ENCODE data around the gene SCGB1C2.

The SCGB1C2 gene

DNA sequence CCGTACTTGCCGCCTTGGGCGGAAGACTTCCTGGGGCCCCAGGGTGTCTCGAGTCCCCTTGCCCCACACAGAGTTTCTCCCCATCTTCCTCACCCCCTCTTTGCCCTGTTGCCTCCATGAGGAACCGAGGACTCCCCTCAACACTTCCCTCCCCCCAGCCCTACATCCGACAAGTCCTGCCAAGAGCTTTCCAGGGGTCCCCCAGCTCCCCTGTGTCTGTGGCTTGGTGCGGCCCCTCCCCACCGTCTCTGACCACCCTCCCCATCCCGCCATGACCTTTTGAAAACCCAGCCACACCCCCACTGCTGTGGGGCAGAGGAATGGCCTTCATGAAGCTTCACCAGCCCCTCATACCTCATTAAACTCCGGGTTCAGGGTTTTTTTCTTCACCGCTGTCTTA, 11.4 kb downstream of the SCGB1C2 start:
- TF ChIP-seq, protein P1, sequence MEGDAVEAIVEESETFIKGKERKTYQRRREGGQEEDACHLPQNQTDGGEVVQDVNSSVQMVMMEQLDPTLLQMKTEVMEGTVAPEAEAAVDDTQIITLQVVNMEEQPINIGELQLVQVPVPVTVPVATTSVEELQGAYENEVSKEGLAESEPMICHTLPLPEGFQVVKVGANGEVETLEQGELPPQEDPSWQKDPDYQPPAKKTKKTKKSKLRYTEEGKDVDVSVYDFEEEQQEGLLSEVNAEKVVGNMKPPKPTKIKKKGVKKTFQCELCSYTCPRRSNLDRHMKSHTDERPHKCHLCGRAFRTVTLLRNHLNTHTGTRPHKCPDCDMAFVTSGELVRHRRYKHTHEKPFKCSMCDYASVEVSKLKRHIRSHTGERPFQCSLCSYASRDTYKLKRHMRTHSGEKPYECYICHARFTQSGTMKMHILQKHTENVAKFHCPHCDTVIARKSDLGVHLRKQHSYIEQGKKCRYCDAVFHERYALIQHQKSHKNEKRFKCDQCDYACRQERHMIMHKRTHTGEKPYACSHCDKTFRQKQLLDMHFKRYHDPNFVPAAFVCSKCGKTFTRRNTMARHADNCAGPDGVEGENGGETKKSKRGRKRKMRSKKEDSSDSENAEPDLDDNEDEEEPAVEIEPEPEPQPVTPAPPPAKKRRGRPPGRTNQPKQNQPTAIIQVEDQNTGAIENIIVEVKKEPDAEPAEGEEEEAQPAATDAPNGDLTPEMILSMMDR (IDR thresholded peaks at IDR 0.05; ENCODE audit: extremely low read depth, missing control alignments) = no peak
- DNase-seq (ENCODE audit: low spot score) = no peak

DNA sequence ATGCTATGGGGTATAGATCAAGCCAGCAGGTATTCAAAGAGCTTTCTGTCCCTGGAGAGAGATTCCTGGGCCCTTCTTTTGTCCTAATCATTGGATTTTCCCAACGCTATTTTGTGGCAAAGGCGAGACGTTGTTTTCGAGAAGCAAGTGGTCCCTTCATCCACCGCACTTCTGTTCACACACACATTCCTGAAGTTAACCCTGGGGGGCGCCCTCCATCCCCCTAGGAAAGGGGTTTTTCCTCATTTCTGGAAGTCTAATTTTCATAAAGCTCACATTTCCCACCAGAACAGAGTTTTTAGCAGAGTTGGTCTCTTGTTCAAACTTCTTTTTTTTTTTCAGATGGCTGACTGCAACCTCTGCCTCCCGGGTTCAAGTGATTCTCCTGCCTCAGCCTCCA, 11.9 kb downstream of the SCGB1C2 start:
- TF ChIP-seq, protein P1 (IDR thresholded peaks at IDR 0.05; ENCODE audit: extremely low read depth, missing control alignments) = no peak
- DNase-seq (ENCODE audit: low spot score) = no peak

DNA sequence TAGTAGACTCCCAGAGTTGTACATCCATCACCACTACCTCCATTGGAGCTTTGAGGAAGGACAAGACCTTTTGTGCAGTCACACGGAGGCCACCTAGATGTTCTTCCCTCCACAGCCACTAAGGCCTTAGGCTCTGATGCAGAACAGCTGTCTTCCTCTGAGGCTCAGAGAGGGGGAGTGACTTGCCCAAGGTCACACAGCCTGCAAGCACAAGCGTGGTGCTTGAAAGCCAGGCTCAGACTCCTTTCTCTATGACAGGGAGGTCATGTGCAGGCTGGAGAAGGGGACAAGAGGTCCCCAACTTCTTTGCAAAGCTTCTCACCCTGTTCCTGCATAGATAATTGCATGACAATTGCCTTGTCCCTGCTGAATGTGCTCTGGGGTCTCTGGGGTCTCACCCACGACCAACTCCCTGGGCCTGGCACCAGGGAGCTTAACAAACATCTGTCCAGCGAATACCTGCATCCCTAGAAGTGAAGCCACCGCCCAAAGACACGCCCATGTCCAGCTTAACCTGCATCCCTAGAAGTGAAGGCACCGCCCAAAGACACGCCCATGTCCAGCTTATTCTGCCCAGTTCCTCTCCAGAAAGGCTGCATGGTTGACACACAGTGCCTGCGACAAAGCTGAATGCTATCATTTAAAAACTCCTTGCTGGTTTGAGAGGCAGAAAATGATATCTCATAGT, 12.7 kb downstream of the SCGB1C2 start:
- DNase-seq (ENCODE audit: low spot score) = no peak
- TF ChIP-seq, protein P1 (IDR thresholded peaks at IDR 0.05; ENCODE audit: extremely low read depth, missing control alignments) = no peak

DNA sequence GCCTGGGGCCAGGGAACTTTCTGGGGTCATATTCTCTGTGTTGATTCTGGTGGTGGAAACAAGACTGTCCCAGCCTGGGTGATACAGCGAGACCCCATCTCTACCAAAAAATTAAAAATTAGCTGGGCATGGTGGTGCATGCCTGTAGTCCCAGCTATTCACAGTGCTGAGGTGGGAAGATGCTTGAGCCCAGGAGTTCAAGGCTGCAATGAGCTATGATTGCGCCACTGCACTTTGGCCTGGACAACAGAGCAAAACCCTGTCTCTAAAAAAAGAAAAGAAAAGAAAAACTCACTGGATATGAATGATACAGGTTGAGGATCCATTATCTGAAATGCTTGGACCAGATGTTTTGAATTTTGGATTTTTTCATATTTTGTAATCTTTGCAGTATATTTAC, 13.6 kb downstream of the SCGB1C2 start:
- no peak for DNase-seq (ENCODE audit: low spot score)
- TF ChIP-seq, protein P1 (IDR thresholded peaks at IDR 0.05; ENCODE audit: extremely low read depth, missing control alignments) = no peak

DNA sequence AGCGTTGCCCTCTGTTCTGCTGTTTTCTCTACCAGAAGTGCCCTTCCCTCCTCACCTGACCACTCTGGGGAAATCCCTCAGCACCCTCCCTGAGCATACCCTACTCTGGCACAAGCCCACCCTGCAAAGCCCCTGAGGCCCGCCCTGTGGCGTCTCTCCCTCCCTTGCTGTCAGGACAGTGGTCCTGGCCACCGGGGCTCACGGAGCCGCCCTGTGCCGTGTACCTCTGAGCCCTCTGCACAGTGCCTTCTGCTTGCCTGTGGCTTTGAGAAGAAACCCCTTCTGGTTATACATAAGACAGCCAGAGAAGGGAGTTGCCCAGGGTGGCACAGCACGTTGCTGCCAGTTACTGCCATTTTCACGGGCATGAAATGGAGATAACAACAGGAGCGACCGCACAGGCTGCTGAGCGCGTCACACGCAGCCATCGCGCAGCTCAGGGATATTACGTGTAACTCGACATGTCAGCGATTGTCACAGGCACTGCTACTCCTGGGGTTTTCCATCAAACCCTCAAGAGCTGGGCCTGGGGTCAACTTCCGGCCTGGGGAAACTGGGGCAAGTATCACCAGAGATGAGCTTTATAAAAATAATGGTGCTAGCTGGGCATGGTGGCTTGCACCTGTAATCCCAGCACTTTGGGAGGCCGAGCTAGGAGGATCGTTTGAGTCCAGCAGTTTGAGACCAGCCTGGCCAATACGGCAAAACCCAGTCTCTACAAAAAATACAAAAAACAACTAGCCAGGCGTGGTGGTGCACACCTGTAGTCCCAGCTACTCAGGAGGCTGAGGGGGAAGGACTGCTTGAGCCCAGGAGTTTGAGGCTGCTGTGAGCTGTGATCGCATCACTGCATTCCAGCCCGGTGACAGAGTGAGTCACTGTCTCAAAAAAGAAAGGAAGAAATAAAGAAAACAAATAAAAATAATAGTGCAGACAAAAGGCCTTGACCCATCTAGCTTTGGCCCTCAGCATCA, 14.8 kb downstream of the SCGB1C2 start:
- TF ChIP-seq, protein P1 (IDR thresholded peaks at IDR 0.05; ENCODE audit: extremely low read depth, missing control alignments) = no peak
- DNase-seq (ENCODE audit: low spot score) = no peak

DNA sequence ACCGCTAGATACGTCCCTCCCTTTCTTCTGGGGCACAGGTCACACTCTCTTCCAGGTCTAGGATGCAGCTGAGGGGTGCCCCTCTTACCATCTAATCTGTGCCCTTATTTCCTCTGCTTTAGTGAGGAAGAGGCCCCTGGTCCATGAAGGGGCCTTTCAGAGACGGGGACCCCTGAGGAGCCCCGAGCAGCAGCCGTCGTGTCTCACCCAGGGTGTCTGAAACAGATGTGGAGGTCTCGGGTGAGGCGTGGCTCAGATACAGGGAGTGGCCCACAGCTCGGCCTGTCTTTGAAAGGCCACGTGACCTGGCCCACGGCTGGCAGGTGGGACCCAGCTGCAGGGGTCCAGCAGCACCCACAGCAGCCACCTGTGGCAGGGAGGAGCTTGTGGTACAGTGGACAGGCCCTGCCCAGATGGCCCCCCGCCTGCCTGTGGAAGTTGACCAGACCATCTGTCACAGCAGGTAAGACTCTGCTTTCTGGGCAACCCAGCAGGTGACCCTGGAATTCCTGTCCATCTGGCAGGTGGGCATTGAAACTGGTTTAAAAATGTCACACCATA, 15.6 kb downstream of the SCGB1C2 start:
- TF ChIP-seq, protein P1 (IDR thresholded peaks at IDR 0.05; ENCODE audit: extremely low read depth, missing control alignments) = no peak
- no peak for DNase-seq (ENCODE audit: low spot score)

DNA sequence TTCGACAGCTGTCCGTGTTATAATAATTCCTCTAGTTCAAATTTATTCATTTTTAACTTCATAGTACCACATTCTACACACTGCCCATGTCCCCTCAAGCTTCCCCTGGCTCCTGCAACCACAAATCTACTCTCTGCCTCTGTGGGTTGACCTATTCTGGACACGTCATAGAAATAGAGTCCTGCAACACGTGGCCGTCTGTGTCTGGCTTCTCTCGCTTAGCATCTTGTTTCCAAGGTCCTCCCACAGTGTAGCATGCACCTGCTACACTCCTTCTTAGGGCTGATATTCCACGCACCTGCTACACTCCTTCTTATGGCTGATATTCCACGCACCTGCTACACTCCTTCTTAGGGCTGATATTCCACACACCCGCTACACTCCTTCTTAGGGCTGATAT, 16.5 kb downstream of the SCGB1C2 start:
- DNase-seq (ENCODE audit: low spot score) = no peak
- TF ChIP-seq, protein P1 (IDR thresholded peaks at IDR 0.05; ENCODE audit: extremely low read depth, missing control alignments) = no peak

Measured in GM20000 (cell line).